NCI-H2196 (cell line): ENCODE measurements around the gene PADI2.

Experiments used
- DNase-seq: peaks from one replicate; lab custom pipeline; 2025; ENCODE audit not compliant: unreplicated experiment; lab: John Stamatoyannopoulos, UW

The PADI2 gene

GRCh38 chr1:17024721-17025120, 94.5 kb downstream of the PADI2 start:
- no peak for DNase-seq

- DNase-seq, result no peak
Observed at GRCh38 chr1:17023573-17023972, 95.7 kb downstream of the PADI2 start.

DNA sequence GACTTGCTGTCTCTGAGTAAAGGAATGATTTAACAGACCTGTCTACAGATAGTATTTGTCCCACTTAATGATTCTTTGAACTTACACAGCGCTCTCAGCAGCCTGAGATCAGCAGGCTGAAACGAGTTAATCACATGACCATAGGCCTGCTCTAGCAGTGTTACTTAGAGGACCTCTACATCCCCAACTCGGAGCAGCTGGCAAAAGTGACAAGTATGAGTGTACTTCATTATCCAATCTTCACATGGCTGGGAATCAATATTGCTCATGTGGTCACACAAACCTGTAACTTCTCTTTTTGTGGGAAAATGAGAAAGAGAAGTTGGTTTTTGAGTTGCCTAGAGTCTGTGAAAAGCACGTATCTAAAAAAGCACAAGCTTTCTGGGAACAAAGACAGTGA, 96.1 kb downstream of the PADI2 start:
- DNase-seq, result no peak

DNA sequence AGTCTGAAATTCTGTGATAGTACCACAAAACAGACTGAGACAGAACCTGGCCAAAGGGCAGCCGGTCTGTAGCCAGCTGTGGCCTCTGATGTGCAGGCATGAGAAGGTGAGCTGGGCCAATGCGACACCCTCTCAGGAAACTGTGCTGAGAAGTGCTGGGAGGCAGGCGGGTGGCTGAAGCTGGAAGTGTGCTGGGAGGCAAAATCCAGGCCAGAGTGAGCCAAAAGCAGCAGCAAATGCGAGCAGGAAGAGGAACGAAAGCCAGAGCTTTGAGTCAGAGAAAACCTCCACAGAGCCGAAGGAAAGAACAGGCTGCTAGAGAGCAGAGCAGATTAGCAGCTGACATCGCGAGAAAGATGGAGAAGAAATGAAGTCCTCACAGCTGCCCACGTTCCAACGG, 97.4 kb downstream of the PADI2 start:
- no peak for DNase-seq

- DNase-seq, result no peak
Observed at GRCh38 chr1:17020502-17020901, 98.7 kb downstream of the PADI2 start.

- no peak for DNase-seq
Observed at GRCh38 chr1:17018849-17019248, 100.4 kb downstream of the PADI2 start.

GRCh38 chr1:17017435-17017834, 101.8 kb downstream of the PADI2 start:
- DNase-seq, result no peak
